Fibroblast of villous mesenchyme (primary cell): ENCODE measurements around the gene CCNC. TPM values are rescaled to one million over a fixed set of nuclear protein-coding genes. Genes with fewer than 3 reads are reported as not detected.

Experiments
- DNase-seq: peaks from one replicate; pipeline ENCODE4 v3.0.0-alpha.2; 2010; ENCODE audit warnings: low read depth
- H3K4me3 ChIP-seq: 2 replicates; pipeline ENCODE4 v1.5.1; 2011; ENCODE audit warnings: low read depth, mild to moderate bottlenecking, low read length
- total RNA-seq: library from RNA; depleted of rRNA; stranded (reverse); fragments of >200 nt; gene quantifications from 2 replicates; pipeline ENCODE4 v1.2.3, GENCODE V29; 2012
- TF ChIP-seq, protein P1 (sequence below): IDR thresholded peaks from 2 replicates; pipeline ENCODE4 v1.5.1; 2012; ENCODE audit warnings: low read depth, mild to moderate bottlenecking, low read length; ENCODE audit not compliant: insufficient read depth

The CCNC gene
- total RNA-seq, 1 donor = 93.7 TPM

DNA sequence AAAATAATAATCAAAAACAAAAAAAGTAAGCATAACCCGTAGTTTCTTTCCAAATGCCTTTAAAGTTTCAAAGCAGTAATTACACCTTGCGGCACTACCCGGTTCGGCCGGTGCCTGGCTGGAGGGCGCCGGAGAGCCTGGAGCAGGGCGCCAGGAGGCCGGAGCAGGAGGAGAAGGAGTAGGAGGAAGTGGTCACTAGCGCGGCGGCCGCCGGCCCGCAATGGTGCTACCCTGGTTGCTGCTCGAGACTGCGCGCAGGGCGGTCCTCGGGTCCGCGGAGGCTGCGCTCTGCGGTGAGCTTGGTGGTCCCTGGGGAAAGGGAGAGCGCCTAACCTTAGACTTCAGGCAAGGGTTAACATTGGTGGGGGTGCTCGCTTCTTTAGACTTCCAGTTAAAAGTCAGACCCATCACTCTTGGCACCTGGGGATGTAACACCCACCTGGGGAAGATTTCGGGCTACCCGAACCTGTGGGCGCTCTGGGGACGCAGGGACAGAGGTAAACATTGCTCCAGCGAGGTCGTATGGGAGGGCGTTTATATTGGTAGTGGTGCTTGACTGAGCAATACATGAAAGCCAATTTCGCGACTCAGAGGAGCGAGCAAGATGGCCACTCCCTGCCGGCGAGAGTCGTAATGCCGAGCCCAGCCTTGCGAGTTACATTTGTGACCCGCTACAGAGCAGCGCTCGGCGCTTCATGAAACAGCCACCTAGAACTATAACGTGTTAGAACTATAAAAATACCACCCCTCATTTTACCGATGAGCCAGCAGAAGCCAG is 47.4 kb downstream of the CCNC start:
- H3K4me3 ChIP-seq = peak overlapping the region; percentile 93
- peak; percentile 84 for DNase-seq
- TF ChIP-seq, protein P1, sequence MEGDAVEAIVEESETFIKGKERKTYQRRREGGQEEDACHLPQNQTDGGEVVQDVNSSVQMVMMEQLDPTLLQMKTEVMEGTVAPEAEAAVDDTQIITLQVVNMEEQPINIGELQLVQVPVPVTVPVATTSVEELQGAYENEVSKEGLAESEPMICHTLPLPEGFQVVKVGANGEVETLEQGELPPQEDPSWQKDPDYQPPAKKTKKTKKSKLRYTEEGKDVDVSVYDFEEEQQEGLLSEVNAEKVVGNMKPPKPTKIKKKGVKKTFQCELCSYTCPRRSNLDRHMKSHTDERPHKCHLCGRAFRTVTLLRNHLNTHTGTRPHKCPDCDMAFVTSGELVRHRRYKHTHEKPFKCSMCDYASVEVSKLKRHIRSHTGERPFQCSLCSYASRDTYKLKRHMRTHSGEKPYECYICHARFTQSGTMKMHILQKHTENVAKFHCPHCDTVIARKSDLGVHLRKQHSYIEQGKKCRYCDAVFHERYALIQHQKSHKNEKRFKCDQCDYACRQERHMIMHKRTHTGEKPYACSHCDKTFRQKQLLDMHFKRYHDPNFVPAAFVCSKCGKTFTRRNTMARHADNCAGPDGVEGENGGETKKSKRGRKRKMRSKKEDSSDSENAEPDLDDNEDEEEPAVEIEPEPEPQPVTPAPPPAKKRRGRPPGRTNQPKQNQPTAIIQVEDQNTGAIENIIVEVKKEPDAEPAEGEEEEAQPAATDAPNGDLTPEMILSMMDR = peak; percentile 85

DNA sequence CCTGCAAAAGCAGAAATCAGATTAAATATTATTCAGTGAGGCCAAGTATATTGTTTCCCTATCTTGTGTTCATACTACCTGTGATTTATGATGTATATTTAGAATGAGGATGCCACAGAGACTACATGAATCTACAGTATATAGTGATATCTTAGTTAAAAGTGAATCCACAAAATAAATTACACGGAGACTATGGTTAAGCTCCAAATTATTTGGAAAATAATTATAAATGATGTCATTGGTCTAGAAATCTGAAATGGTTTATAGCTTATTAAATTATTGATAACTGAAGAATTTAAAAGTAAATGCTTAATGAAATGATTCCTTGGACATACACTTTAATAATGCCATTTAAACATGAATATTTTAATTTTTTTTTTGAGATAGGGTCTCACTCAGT is 49.0 kb downstream of the CCNC start:
- no peak for DNase-seq
- no peak overlapping the region for H3K4me3 ChIP-seq
- TF ChIP-seq, protein P1 = no peak

DNA sequence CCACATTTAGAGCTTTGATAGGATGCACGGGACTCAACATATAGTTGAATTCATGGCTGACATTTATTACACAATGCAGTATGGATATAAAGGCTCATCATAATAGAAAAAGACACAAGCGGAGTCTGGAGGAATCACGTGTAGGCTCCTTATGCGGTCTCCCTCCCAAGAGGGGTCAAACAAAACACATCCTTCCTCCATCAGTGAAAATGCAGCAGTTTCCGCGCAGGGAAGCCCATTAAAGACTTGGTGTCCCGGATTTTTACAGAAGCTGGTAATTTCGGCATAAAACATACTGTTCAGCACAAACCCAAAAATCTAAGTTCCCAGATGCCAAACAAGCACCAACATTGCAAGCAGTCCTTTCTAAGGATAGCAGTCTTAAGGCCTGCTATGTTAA is 54.4 kb downstream of the CCNC start:
- H3K4me3 ChIP-seq = peak overlapping the region; percentile 75
- DNase-seq = peak; percentile 29

DNA sequence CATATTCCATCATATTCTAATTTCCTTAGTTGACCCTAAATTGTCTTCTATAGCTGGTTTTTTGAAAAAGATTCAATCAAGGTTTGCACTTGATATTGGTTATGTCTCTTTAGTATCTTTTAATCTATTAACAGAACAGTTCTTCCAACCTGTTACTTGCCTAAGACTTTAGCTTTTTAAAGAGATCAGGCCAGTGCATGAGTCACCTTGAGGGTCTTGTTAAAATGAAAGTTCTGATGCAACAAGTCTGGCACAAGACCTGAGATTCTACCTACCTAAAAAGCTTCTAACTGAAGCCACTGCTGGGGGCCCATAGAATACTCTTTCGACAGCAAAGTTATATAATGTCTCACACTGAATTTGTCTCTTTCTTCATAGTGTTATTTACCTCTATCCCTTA is 56.4 kb downstream of the CCNC start:
- TF ChIP-seq, protein P1 = no peak
- peak; percentile 44 for DNase-seq
- no peak overlapping the region for H3K4me3 ChIP-seq

More for the DNA sequence above, 54.4 kb downstream of the CCNC start:
- TF ChIP-seq, protein P1 = no peak

DNA sequence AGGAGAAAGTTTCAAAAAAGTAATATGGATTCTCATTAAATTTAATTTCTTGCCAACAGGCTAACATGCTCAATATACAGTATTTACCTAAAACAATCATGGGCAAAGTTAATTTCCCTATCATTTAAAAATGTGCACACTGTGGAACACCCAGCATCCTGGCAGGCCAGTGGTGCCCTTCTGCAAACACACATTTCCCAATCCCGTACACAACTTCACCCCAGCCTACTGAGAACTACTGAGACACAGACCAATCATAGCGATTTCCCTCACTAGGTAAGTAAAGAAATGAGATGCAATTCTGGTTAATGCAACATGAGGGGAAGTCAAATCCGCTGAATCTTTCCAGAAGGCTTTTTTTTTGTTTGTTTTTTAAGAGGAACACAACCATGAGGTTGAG is 60.8 kb downstream of the CCNC start:
- no peak overlapping the region for H3K4me3 ChIP-seq
- TF ChIP-seq, protein P1 = no peak
- DNase-seq = no peak

DNA sequence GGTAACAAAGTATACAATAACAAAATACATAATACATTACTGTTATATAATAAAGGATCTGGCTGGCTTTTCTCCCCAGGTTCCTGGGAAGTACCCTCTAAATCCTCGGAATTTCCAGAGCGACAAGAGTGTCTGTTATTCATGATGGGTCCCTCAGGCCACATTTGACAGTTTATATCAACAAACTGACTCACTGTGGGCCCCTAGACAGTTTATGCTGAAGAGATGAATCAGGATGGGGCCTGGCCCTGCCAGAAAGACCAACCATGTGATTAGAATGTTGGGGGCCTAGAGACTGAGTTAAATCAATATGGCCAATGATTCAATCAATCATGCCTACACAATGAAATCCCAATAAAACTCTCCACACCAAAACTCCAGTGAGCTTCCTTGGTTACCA is 66.7 kb downstream of the CCNC start:
- TF ChIP-seq, protein P1 = no peak
- H3K4me3 ChIP-seq = no peak overlapping the region
- DNase-seq = peak; percentile 3

DNA sequence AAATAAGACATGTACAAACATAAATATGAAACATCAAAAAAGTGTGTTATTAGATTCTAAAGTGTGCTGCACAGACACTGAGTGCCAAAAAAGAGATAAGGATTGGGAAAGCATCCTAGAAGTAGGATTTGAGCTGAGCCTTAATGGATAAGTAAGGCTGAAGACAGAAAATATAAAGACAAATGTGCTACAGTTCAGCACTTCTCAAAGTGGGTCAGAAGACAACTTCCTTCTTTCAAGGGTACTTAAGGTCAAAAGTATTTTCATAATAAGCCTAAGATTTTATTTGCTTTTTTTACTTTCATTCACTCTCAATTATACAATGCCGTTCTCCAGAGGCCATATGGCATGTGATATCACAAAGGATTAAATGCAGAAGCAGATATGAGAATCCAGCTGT is 70.0 kb downstream of the CCNC start:
- DNase-seq = peak; percentile 9
- TF ChIP-seq, protein P1 = no peak

More for the DNA sequence above, 70.0 kb downstream of the CCNC start:
- H3K4me3 ChIP-seq = no peak overlapping the region
